Natural killer cell (primary cell): Measurements from ENCODE around the gene GPX2. TPM values are rescaled to one million over a fixed set of nuclear protein-coding genes. Genes with fewer than 3 reads are reported as not detected.
"Not testable (repeated sequence)": the region's sequence is repeated elsewhere in the genome, so short reads cannot be mapped to it uniquely, and the experiment has no call there.

Source experiments
- ATAC-seq, 3 donors: fragments of 150-1000 bp in 2 of 3; fragments of 200-7000 bp in 1 of 3; cut with Tn5 transposase; 1 replicate in 1 of 3; 2 replicates in 2 of 3; pipeline ENCODE4 v1.10.0; 2021; ENCODE audit warnings: mild to moderate bottlenecking in 2 of 3, moderate library complexity in 2 of 3
- DNase-seq, 2 donors: peaks; one replicate each; pipeline versions ENCODE4 v3.0.0 to v3.0.0-alpha.2; 2013 to 2021; ENCODE audit warnings: mixed read lengths in 1 of 2
- H3K27ac ChIP-seq: one replicate; pipeline ENCODE4 v1.5.1; 2013; ENCODE audit warnings: mild to moderate bottlenecking, low read length
- H3K27me3 ChIP-seq: one replicate; pipeline ENCODE4 v1.6.1; 2013; ENCODE audit warnings: low read length; ENCODE audit not compliant: control insufficient read depth, insufficient read depth
- H3K36me3 ChIP-seq: one replicate; pipeline ENCODE4 v1.6.1; 2013; ENCODE audit warnings: low read length; ENCODE audit not compliant: control insufficient read depth, insufficient read depth
- H3K4me1 ChIP-seq: one replicate; pipeline ENCODE4 v1.6.1; 2013; ENCODE audit warnings: low read length; ENCODE audit not compliant: control insufficient read depth, insufficient read depth
- H3K4me3 ChIP-seq: one replicate; pipeline ENCODE4 v1.5.1; 2013; ENCODE audit warnings: low read length
- H3K9me3 ChIP-seq: one replicate; pipeline ENCODE4 v1.6.1; 2013; ENCODE audit warnings: low read length; ENCODE audit not compliant: control insufficient read depth, insufficient read depth
- H3K27ac Mint-ChIP-seq, 2 donors: one replicate each; pipeline ENCODE4 v1.8.0; 2022; ENCODE audit warnings: mild to moderate bottlenecking in 2 of 2, mixed read lengths in 2 of 2, moderate library complexity in 1 of 2
- H3K27me3 Mint-ChIP-seq, 2 donors: one replicate each; pipeline ENCODE4 v1.8.0; 2022; ENCODE audit warnings: low read depth in 2 of 2, mixed read lengths in 2 of 2
- H3K36me3 Mint-ChIP-seq: one replicate; pipeline ENCODE4 v1.8.0; 2022; ENCODE audit warnings: mixed read lengths
- H3K4me1 Mint-ChIP-seq, 2 donors: one replicate each; pipeline ENCODE4 v1.8.0; 2022; ENCODE audit warnings: mixed read lengths in 2 of 2
- H3K4me3 Mint-ChIP-seq: one replicate; pipeline ENCODE4 v1.8.0; 2022; ENCODE audit warnings: mild to moderate bottlenecking, moderate library complexity, mixed read lengths
- H3K9me3 Mint-ChIP-seq, 2 donors: one replicate each; pipeline ENCODE4 v1.8.0; 2022; ENCODE audit warnings: mixed read lengths in 2 of 2
- WGBS: methylation state at CpG from one replicate; pipeline ENCODE4 v1.1.7; 2013; ENCODE audit warnings: missing lambda C conversion rate; ENCODE audit not compliant: insufficient coverage; 5-methylcytosine and 5-hydroxymethylcytosine counted together
- intact Hi-C: fragments of 100-400 bp; cut with micrococcal nuclease; formaldehyde crosslinking; loops from one replicate; pipeline ENCODE4 v1.14.2; 2022
- total RNA-seq, 4 donors: library from RNA; stranded (reverse); fragments of 120-200 nt in 1 of 4; gene quantifications; one replicate each; pipeline versions ENCODE4 v1.2.3 to v1.2.4, GENCODE V29; 2013 to 2022
- TF ChIP-seq, protein P1 (sequence below): fragments of 200-600 bp; IDR thresholded peaks from one replicate; pipeline ENCODE4 v1.8.0; 2022; ENCODE audit warnings: antibody characterized with exemption

The GPX2 gene
- total RNA-seq, 3 donors from 2014 or later (not counting 1 experiment from before 2014, with no cell fraction given) = not detected

DNA sequence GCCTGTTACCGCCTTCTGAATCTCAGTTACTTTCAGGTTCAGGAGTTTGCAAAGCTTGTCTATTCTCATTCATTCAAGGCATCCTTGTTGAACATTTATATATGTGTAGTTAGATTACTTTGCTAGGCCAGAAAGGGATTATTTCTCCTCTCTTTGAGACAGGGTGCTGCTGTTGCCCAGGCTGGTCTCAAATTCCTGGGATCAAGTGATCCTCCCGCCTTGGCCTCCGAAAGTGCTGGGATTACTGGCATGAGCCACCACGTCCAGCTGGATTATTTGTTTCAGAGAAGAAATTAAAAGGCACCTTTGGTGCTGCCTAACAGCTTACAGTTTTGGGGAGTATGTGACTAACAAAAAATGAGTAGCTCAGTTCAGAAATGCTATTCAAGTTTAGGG, 27.5 kb downstream of the GPX2 start:
- ATAC-seq (no peak), DNase-seq (no peak)
- Mint-ChIP-seq H3K4me3 (peak overlapping the region; percentile 96), H3K4me1 (peaks cover 44 to 56% of the 10 kb centered on the region in 2 donors), H3K9me3 (no peaks in the 10 kb centered on the region), H3K36me3 (no peaks in the 10 kb centered on the region), H3K27me3 (peaks cover 0 to 3% of the 10 kb centered on the region in 2 donors), H3K27ac (peak overlapping the region; percentile 97 to 98)
- intact Hi-C loops = loop anchor here (1.0 to 2.0 kb wide), 2 partner anchors 14 to 71 kb away; partner anchors contain the start of gene FNTB
- no peaks in the 10 kb centered on the region for H3K9me3 ChIP-seq
- 54% methylated on average over 4 of the region's 4 CpGs for WGBS
- peak overlapping the region; percentile 65 for H3K4me3 ChIP-seq
- no peaks in the 10 kb centered on the region for H3K27me3 ChIP-seq
- H3K27ac ChIP-seq = peak overlapping the region; percentile 95
- peaks cover 8% of the 10 kb centered on the region for H3K36me3 ChIP-seq
- TF ChIP-seq, protein P1, sequence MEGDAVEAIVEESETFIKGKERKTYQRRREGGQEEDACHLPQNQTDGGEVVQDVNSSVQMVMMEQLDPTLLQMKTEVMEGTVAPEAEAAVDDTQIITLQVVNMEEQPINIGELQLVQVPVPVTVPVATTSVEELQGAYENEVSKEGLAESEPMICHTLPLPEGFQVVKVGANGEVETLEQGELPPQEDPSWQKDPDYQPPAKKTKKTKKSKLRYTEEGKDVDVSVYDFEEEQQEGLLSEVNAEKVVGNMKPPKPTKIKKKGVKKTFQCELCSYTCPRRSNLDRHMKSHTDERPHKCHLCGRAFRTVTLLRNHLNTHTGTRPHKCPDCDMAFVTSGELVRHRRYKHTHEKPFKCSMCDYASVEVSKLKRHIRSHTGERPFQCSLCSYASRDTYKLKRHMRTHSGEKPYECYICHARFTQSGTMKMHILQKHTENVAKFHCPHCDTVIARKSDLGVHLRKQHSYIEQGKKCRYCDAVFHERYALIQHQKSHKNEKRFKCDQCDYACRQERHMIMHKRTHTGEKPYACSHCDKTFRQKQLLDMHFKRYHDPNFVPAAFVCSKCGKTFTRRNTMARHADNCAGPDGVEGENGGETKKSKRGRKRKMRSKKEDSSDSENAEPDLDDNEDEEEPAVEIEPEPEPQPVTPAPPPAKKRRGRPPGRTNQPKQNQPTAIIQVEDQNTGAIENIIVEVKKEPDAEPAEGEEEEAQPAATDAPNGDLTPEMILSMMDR = no peak
- peaks cover 14% of the 10 kb centered on the region for H3K4me1 ChIP-seq

DNA sequence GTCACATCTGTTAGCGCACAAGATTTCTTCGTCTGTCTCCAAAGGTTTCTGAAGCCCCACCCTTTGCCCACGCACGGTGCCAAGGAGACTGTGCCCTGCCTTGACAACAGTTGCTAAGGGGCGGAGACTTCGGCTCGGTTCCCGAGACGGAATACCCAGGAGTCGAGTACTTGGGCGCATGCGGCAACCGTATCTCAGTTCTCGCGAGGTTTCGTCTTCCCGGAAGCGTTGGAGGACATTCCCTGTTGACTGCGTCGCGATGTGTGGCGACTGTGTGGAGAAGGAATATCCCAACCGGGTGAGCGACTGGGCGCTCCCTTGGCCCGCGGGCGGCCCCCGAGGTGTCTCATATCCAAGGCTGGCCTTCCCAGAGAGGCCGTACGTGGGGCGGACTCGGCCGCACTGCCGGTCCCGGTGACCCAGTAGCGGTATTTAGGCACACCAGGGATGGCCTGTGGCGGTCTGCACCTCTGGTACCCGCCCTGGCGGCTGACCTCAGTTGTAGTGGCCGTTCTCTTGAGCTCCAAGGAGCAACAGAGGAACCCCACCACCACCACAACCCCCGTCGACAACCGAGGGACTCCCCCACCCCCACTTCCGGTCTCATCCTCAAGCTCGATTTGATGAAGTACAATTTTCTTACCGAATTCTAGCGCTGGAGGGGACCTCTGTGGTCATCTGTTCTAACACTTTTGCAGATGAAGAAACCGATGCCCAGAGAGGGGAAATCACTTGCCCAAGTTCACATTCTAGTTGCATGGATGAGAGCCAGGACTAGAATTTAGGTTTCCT, 28.1 kb downstream of the GPX2 start, which contains the start of gene CHURC1:
CHURC1 (plus strand) TSS at position 219 of the 792 bp plus-strand sequence; CDS start at position 260, 41 bp downstream.
- no peaks in the 10 kb centered on the region for H3K36me3 Mint-ChIP-seq
- Histone ChIP-seq H3K27ac (peak within 1 kb of the TSS; percentile 95), H3K27me3 (no peaks in the 10 kb centered on the region), H3K9me3 (no peaks in the 10 kb centered on the region), H3K36me3 (peaks cover 7% of the 10 kb centered on the region), H3K4me1 (peaks cover 14% of the 10 kb centered on the region), H3K4me3 (peak within 1 kb of the TSS; percentile 65)
- TF ChIP-seq, protein P1 = no peak
- peaks cover 0 to 3% of the 10 kb centered on the region in 2 donors for H3K27me3 Mint-ChIP-seq
- H3K4me3 Mint-ChIP-seq = peak within 1 kb of the TSS; percentile 96
- ATAC-seq = peak; percentile 81 to 90 (median 82)
- WGBS = under 1% methylated on average over 49 of the region's 49 CpGs
- DNase-seq = peak; percentile 88 to 100
- intact Hi-C loops = loop anchor here (1.0 to 5.0 kb wide), 3 partner anchors 14 to 188 kb away; partner anchors contain the start of genes FNTB and MAX
- H3K4me1 Mint-ChIP-seq = peaks cover 41 to 50% of the 10 kb centered on the region in 2 donors
- peak within 1 kb of the TSS; percentile 97 to 98 for H3K27ac Mint-ChIP-seq
- no peaks in the 10 kb centered on the region for H3K9me3 Mint-ChIP-seq

DNA sequence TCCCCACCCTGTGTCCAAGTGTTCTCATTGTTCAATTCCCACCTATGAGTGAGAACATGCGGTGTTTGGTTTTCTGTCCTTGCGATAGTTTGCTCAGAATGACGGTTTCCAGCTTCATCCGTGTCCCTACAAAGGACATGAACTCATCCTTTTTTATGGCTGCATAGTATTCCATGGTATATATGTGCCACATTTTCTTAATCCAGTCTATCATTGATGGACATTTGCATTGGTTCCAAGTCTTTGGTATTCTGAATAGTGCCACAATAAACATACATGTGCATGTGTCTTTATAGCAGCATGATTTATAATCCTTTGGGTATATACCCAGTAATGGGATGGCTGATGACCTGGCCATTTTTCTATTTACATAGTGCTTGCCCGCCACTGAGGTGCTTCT, 29.1 kb downstream of the GPX2 start:
- H3K4me1 Mint-ChIP-seq = peaks cover 39 to 48% of the 10 kb centered on the region in 2 donors
- not testable (repeated sequence) for H3K4me3 ChIP-seq, DNase-seq, H3K36me3 Mint-ChIP-seq, H3K27me3 Mint-ChIP-seq, H3K9me3 ChIP-seq, H3K27me3 ChIP-seq, ATAC-seq, H3K9me3 Mint-ChIP-seq, H3K36me3 ChIP-seq
- intact Hi-C loops = loop anchor here (5.0 kb wide), 1 partner anchor 189 kb away; the partner anchor contains the start of gene MAX
- WGBS = 33% methylated on average over 1 of the region's 5 CpGs
- Histone ChIP-seq H3K27ac (peak overlapping the region; percentile 95), H3K4me1 (peaks cover 12% of the 10 kb centered on the region)
- H3K27ac Mint-ChIP-seq = peak overlapping the region; percentile 97 to 98
- peak overlapping the region; percentile 96 for H3K4me3 Mint-ChIP-seq

DNA sequence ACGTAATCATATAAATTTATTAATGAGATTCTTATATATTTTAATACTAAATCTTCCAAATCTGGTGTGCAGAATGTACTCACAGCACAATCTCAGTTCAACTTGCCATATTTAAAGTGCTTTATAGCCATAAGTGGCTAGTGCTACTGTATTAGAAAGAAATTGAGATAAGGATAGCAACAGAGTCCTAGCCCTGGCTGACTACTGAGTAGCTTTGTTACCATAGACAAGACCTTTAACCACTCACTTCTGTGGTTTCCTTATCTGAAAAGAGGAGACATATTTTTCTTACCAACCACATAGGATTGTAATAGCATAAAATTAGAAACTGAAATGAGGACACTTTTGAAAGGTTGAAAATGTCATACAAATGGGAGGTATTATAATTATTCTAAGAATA, 30.3 kb downstream of the GPX2 start:
- H3K9me3 Mint-ChIP-seq = no peaks in the 10 kb centered on the region
- peak overlapping the region; percentile 54 to 61 for H3K27ac Mint-ChIP-seq
- ATAC-seq = no peak

More for the DNA sequence above, 30.3 kb downstream of the GPX2 start:
- no peaks in the 10 kb centered on the region for H3K36me3 ChIP-seq
- H3K27me3 ChIP-seq = no peaks in the 10 kb centered on the region
- no peak for DNase-seq
- intact Hi-C loops = loop anchor here (5.0 kb wide), 1 partner anchor 190 kb away; the partner anchor contains the start of gene MAX
- H3K9me3 ChIP-seq = no peaks in the 10 kb centered on the region
- no peak overlapping the region for H3K27ac ChIP-seq
- peaks cover 5 to 6% of the 10 kb centered on the region in 2 donors for H3K27me3 Mint-ChIP-seq
- TF ChIP-seq, protein P1 = no peak
- H3K4me1 Mint-ChIP-seq = peaks cover 30 to 37% of the 10 kb centered on the region in 2 donors
- peaks cover 7% of the 10 kb centered on the region for H3K4me1 ChIP-seq
- no CpG with 5 or more reads among the region's 1 CpG for WGBS
- H3K4me3 Mint-ChIP-seq = peak overlapping the region; percentile 28
- no peaks in the 10 kb centered on the region for H3K36me3 Mint-ChIP-seq
- no peak overlapping the region for H3K4me3 ChIP-seq
